PFSK-1 (cell line): ENCODE measurements around the gene ADGRL2.
A peak's percentile ranks its signal among the peaks of the same experiment; 100 is the strongest.

Experiments
- FOXP2 ChIP-seq: optimal IDR thresholded peaks from 2 replicates; pipeline ENCODE3; 2011; ENCODE audit warnings: borderline replicate concordance, control low read depth, inconsistent platforms; ENCODE audit not compliant: insufficient read depth; ENCODE audit errors: extremely low read length, extremely low read depth
- POLR2AphosphoS5 ChIP-seq: IDR thresholded peaks from 2 replicates; pipeline ENCODE4 v1.6.1; 2012; ENCODE audit warnings: low read depth, mild to moderate bottlenecking, control low read depth, low read length, moderate library complexity
- SIN3A ChIP-seq: IDR thresholded peaks from 2 replicates; pipeline ENCODE4 v1.6.1; 2012; ENCODE audit warnings: mild to moderate bottlenecking, low read length, moderate library complexity, borderline replicate concordance; ENCODE audit not compliant: insufficient read depth
- TAF1 ChIP-seq: IDR thresholded peaks from 2 replicates; pipeline ENCODE4 v1.6.1; 2012; ENCODE audit warnings: low read length, control low read depth, borderline replicate concordance; ENCODE audit not compliant: insufficient read depth
- TF ChIP-seq, protein P1 (sequence below), 2 experiments: IDR thresholded peaks; 2 replicates each; pipeline versions ENCODE4 v1.6.1 to v1.8.0; 2011 to 2012; ENCODE audit warnings: low read depth in 2 of 2, low read length in 2 of 2, control low read depth in 1 of 2, inconsistent platforms in 1 of 2, mild to moderate bottlenecking in 1 of 2, moderate library complexity in 1 of 2; ENCODE audit not compliant: insufficient read depth in 1 of 2

ADGRL2 gene

DNA sequence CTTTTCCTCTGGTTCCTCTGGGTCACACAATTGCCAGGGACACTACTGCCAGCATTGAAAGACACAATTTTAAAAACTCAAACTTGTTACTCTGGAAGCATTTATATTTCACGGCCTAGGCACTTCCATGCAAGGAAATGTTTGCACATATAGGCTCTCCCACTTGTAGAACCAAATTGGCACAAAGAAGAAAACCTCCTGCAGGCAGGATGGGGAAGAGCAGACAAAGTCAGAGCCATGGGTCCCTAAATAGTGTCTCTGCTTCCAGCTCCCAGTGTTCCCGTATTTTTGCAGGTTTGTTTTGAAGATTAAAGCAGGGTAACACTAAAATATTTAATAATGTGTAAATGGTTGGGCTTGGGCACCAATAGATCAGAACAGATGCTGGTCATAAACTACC lies 19.0 kb upstream of the ADGRL2 start:
- TF ChIP-seq, protein P1, sequence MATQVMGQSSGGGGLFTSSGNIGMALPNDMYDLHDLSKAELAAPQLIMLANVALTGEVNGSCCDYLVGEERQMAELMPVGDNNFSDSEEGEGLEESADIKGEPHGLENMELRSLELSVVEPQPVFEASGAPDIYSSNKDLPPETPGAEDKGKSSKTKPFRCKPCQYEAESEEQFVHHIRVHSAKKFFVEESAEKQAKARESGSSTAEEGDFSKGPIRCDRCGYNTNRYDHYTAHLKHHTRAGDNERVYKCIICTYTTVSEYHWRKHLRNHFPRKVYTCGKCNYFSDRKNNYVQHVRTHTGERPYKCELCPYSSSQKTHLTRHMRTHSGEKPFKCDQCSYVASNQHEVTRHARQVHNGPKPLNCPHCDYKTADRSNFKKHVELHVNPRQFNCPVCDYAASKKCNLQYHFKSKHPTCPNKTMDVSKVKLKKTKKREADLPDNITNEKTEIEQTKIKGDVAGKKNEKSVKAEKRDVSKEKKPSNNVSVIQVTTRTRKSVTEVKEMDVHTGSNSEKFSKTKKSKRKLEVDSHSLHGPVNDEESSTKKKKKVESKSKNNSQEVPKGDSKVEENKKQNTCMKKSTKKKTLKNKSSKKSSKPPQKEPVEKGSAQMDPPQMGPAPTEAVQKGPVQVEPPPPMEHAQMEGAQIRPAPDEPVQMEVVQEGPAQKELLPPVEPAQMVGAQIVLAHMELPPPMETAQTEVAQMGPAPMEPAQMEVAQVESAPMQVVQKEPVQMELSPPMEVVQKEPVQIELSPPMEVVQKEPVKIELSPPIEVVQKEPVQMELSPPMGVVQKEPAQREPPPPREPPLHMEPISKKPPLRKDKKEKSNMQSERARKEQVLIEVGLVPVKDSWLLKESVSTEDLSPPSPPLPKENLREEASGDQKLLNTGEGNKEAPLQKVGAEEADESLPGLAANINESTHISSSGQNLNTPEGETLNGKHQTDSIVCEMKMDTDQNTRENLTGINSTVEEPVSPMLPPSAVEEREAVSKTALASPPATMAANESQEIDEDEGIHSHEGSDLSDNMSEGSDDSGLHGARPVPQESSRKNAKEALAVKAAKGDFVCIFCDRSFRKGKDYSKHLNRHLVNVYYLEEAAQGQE (IDR thresholded peaks at IDR 0.05; ENCODE audit: insufficient read depth in 1 of 2, low read depth in 2 of 2, low read length in 2 of 2), result no peak
- TF ChIP-seq POLR2AphosphoS5 (no peak), SIN3A (no peak), TAF1 (no peak), FOXP2 (no peak)

DNA sequence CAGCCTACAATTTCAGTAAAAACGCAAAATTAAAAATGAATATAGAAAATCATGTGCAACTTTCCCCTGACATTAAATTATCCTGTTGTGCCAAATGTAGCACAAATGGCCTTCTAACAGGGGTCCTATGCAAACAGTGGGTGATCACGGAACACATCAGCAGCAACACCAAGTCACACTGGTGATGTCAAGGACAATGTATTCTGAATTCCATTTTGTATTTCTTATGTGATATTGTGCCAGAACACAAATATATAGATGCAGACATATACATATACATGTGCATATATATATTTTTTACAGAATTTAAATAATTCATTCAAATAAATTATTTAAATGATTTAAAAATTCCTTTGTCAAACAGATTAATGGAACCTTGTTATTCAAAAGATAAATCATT lies 8.6 kb upstream of the ADGRL2 start:
- TF ChIP-seq POLR2AphosphoS5, result no peak
- no peak for TF ChIP-seq TAF1
- no peak for TF ChIP-seq SIN3A
- TF ChIP-seq, protein P1 (IDR thresholded peaks at IDR 0.05; ENCODE audit: insufficient read depth in 1 of 2, low read depth in 2 of 2, low read length in 2 of 2), result no peak
- no peak for TF ChIP-seq FOXP2

DNA sequence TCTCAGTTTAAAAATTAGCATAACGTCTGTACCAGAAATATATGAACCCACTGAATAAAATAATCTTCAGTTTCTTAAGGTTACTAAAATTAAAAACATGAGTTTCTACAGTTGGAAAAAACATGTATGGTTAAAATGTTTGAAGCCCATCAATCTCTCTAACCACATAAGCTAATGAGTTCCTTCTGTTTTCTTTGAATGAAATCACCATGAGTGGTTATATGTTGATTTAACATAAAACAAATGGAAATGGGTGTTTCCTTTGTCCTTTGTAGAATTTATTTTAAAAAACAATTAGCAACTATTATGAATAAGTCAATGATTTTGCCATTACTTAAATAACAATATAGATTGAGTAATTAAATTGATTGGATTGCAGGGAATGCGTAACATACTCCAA lies 3.0 kb upstream of the ADGRL2 start:
- no peak for TF ChIP-seq FOXP2
- TF ChIP-seq SIN3A, result no peak
- TF ChIP-seq TAF1, result no peak
- TF ChIP-seq, protein P1 (IDR thresholded peaks at IDR 0.05; ENCODE audit: insufficient read depth in 1 of 2, low read depth in 2 of 2, low read length in 2 of 2), result no peak
- no peak for TF ChIP-seq POLR2AphosphoS5

DNA sequence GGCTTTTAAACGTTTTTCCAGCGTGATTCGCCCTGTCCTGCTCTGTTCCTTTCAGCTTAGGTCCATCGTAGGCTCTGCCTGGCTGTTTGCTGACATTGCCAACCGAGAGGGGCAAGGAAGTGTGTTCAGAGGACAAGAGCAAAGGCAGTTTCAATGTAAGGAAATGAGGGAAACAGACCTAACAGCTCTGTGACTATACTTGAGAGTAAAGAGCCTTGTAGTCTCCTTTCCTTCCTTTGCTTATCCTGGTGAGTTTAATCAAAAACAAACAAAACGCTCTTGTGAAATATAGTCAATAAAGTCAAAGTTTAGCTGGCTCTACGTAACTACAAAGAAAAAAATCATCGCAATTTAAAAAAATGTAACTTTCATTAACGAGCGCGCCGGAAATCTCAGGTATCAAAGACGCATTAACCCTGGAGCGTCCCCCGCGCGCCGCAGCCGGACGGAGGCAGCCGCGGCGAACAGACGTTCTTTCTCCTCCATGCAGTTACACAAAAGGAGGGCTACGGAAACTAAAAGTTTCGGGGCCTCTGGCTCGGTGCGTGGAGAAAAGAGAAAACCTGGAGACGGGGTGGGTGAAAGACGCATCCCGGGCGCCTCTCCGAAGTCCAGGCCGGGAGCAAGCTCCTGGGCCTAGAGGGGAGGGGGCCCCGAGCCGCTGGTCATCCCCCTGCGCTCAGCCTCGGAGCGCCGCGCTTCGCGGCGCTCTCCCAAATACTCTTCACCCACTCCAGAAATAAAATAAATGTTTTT lies 617 bp upstream of the ADGRL2 start:
- TF ChIP-seq SIN3A (no peak), FOXP2 (no peak), POLR2AphosphoS5 (peak; percentile 50; the same call in 1 of the 2 replicates), TAF1 (peak; percentile 63; the same call in 1 of the 2 replicates)
- TF ChIP-seq, protein P1 (IDR thresholded peaks at IDR 0.05; ENCODE audit: insufficient read depth in 1 of 2, low read depth in 2 of 2, low read length in 2 of 2), result 0 out of 4 replicates have a peak, but pooled peaks have one; percentile 7 to 8
